Activated gamma-delta T cell (primary cell): ENCODE results near the gene SECTM1.
"Not testable (repeated sequence)": the region's sequence is repeated elsewhere in the genome, so short reads cannot be mapped to it uniquely, and the experiment has no call there.

ENCODE experiments used
- DNase-seq: peaks from one replicate; lab custom pipeline; 2025; lab: John Stamatoyannopoulos, UW
- total RNA-seq, 2 donors: gene quantifications; one replicate each; lab custom pipeline; 2026; lab: John Stamatoyannopoulos, UW

The SECTM1 gene
- total RNA-seq = 0.61 to 1.4 reads per million in 2 donors

DNA sequence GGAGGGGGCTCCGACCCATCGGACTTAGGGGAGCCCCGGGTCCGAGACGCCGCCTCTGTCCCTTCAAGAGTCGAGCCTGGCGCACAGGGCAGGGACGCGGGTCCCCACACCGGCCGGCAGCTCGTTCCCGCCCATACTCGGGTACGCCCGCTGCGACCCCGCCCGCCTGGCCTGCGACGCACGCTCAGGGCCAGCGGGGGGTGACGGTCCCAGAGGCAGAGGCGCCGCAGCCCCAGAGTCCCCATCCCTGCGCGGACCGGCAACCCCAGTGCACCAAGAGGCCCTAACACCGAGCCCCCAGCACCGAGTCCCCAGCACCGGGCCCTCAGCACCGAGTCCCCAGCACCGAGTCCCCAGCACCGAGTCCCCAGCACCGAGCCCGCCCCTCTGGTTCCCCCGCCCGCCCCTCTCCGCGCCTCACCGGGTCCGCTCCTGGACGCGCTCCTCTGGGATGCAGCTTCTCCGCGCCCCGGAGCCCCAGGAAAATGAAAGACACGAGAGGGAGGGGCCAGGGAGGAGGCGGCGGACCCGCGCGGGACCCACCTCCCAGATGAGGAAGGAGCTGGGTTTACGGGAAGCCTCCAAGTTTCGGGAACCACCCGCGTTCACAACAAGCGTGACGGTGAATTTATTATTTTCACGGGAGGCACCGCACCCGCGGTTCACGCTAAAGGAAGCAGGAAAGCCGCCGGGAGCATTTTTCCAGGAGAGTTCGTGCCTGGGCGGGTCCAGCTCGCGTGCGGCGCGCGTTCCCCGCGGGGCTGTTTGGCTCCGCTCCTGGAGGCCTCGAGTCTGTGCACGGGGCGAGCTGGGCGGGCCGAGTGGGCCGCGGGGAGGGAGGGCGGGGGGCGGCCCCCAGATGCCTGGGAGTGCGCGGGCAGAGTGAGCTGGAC lies at the start of gene SECTM1:
Gene SECTM1 (minus strand): TSS at position 488 of the 893 bp plus-strand sequence. CDS start 6,526 bp downstream, outside the sequence.
- no peak for DNase-seq

GRCh38 chr17:82382933-82383255 lies 49.3 kb upstream of the SECTM1 start:
- DNase-seq = no peak

GRCh38 chr17:82382220-82382932 lies 48.8 kb upstream of the SECTM1 start:
- DNase-seq = not testable (repeated sequence)

GRCh38 chr17:82381703-82382009 lies 48.1 kb upstream of the SECTM1 start:
- not testable (repeated sequence) for DNase-seq

- DNase-seq = no peak
These were observed 47.5 kb upstream of the SECTM1 start for GRCh38 chr17:82380860-82381702.

DNA sequence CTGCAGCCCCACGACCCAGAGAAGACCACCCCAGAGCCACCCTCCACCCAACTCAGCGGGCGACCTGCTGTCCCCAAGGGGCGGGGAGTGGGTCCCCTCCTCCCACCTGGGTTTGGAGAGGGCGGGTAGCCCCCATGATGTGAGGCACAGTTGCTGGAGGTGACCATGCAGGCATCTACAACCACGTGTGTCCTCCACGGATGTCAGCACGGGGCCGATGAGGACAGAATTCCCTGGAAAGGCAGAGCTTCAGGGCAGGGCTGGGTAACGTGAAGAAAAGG lies 45.1 kb upstream of the SECTM1 start:
- DNase-seq = no peak

DNA sequence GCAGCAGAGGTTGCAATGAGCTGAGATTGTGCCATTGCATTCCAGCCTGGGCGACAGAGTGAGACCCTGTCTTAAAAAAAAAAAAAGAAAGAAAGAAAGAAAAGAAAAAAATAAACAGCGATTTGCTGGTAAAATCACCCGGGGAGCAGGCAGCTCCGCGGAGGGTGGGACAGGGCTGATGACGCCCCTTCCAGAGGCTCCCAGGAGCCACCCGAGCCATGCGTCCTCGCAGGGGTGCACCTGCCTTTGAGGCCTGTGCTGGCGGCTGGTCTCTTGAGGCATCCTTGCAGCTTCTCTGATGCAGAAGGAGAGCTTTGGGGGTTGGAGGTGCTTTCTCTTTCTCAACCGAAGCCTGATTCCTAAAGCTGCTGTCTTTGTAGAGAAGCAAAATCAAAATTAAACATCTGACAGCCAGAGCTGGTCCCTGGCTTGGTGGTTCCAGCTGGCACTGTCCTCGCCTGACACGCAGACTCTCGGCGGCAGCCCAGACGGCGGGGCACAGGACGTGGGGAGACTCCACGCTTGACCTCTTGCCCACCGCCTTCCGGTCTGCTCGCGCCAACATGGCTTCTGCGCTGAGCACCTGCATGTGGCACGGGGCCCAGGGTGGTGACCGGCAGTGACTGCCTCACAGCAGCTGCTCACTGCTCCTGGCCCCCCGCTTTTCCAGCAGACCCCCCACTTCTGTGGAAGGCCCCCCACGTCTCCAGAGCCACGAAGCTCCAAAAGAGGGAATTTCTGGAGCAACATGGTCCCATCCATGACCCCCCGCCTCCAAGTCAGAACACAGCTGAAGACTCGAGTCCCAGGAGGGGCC lies 44.6 kb upstream of the SECTM1 start:
- DNase-seq = no peak

- not testable (repeated sequence) for DNase-seq
These were observed 43.7 kb upstream of the SECTM1 start for GRCh38 chr17:82377294-82377693.

- no peak for DNase-seq
These were observed 42.6 kb upstream of the SECTM1 start for GRCh38 chr17:82376042-82376730.

- DNase-seq = no peak
These were observed 41.9 kb upstream of the SECTM1 start for GRCh38 chr17:82375359-82376041.

GRCh38 chr17:82374626-82375331 lies 41.2 kb upstream of the SECTM1 start:
- no peak for DNase-seq

DNA sequence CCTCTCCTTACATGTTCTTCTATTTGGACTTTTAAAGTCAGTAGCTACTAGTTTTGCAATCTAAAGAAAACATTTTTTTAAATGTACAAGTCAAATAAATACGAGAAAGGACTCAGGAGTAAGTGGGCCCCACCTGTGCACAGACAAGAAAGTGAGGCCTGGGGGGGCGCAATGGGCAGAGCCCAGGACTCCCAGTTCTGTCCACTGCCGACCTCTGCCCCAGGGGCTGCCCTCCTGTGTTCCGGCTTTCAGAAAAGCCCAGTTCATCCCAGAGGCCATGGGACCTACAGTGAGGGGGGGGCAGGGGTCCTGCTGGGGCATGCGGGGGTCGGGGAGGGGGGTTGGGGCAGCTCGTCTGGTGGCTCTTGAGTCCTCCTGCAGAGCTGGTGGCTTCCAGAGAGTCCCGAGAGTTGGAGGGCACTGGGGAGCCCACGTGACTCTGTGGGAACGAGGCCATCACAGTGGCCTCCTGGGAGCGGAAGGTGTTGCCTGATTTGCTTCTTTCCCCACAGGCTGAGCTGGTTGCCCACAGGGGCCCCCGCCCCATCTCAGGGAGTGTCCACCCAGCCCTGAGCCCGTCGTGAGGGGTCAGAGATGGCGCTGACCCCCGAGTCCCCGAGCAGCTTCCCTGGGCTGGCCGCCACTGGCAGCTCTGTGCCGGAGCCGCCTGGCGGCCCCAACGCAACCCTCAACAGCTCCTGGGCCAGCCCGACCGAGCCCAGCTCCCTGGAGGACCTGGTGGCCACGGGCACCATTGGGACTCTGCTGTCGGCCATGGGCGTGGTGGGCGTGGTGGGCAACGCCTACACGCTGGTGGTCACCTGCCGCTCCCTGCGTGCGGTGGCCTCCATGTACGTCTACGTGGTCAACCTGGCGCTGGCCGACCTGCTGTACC lies 40.4 kb upstream of the SECTM1 start:
- no peak for DNase-seq

DNA sequence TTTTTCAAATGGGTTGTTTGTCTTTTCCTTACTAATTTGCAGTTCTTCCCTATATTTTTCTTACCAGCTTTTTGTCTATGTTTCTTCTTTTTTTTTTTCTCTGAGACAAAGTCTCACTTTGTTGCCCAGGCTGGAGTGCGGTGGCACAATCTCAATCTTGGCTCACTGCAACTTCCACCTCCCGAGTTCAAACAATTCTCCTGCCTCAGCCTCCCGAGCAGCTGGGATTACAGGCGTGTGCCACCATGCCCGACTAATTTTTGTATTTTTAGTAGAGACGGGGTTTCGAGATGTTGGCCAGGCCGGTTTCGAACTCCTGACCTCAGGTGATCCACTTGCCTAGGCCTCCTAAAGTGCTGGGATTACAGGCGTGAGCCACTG lies 39.5 kb upstream of the SECTM1 start:
- not testable (repeated sequence) for DNase-seq

DNA sequence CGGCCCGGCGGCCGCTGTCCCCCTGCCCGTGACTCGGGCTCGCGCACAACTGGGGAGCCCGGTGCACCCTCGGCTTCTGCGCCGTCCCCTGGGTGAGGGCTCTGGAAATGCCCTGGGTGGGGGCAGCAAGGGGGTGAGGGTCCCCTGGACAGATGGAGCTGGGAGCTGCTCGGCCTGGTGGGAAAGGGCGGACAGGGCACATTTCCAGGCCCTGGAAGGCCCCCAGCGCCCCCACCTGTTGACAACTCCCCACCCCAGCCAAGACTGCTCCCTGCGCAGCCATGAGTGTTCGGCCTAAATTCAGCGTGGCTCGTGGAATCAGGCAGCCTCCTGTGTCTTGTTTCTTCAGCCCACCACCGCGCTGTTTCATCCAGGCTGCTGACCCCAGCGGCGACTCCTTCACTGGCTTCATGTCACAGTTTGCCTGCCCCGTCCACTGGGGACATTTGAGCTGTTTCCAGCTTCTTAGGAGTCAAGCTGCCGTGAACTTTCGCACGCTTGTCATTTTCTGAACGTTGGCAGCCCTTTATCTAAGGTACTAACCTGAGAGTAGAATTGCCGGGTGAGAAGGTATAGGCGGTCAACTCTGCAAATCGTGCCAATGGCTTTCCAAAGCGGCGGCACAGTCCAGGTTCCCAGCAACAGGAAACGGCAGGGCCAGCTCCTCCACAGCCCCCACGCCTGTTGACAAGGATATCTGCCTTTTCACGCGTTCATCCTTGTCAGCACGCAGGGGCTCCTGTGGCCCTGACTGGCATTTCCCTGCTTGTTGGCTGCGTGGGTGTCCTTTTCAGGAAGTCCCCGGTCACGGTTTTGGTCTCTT lies 38.9 kb upstream of the SECTM1 start:
- DNase-seq = no peak

DNA sequence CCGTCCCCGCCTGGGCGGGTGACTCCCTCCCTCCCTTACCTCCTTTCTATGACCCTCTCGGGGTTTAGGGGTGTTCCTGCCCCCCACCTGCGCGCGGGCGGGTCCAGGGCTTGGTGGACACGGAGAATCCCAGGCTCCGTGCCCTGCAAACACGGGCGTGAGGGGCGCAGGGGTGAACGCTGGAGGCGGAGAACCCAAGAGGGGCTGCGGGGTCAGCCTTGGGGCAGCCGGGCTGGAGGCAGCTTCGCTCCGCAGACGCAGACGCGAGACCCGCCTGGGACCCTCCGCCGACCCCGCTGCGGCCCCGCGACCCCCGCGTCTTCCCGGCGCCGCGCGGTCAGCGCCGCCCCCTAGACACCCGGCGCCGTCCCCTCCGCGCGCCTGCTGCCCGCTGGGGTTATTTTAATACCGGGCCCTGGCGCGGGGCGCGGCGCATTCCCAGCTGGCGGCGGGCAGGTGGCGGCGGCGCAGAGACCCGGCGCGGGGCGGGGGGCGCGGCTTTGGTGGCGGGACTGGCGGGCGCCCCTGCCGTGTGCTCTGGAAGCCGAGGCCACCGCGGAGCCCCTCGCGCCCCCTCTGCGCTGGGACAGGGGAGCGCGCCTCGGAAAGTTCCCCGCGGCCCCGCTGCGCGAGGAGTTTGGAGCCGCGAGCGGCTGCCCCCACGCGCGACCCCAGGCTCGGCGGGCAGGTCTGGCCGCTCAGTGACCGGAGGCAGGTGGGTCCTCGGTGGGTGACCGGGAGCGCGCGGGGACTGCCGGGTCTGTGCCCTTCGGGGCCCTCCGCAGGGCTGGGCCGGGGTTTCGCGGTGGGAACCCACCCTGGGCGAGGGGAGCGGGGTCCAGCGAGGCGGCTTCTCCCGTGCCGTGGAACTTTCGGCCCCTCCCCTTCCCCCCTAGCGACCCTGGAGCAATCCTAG lies 38.0 kb upstream of the SECTM1 start, which contains the start of gene UTS2R:
Gene UTS2R (plus strand): TSS at position 433 of the 916 bp plus-strand sequence. CDS start 2,560 bp downstream, outside the sequence.
- DNase-seq = no peak

- no peak for DNase-seq
These were observed 37.1 kb upstream of the SECTM1 start for GRCh38 chr17:82370471-82371332.
